Activated CD8-positive, alpha-beta memory T cell treated with anti-CD3 and anti-CD28 coated beads for 1 hour (primary cell): ENCODE data around the gene PRKACA.
"Not testable (repeated sequence)": the region's sequence is repeated elsewhere in the genome, so short reads cannot be mapped to it uniquely, and the experiment has no call there.

ENCODE experiments used
- DNase-seq, 2 donors: peaks; one replicate each; pipeline ENCODE4 v3.0.0-alpha.2; 2020; ENCODE audit warnings: low read depth in 1 of 2; ENCODE audit errors: extremely low read depth in 1 of 2

PRKACA gene

DNA sequence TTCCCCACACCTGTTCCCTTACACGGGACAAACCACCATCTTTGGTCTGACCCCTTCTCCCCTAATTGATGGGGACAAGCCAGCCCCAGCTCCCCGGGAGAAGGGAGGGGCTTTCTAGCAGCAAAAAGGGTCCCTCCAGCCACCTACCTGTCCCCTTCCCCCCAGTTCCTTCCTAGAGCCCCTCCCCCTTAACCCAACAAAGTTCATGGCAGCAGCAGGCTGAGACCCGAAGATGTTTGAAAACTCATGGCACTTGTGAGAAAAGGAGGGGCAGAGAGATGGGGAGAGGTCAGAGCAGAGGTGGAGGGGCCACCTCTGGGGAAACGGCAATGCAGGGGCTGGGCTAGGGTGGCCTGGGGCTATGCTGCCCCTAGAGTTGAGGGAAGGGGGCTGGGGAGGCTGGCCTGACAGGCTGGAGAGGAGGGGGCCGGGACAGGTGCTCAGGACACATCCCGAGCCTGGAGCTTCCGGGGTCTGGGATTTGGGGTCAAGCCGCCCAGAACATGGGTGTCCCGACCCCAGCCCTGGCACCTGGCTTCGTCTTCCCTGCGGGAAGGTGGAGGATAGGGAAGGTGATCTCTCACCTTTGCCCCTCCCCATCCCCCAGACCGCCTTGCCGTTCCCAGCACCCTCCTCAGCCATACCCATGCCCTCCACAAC lies 31.3 kb upstream of the PRKACA start:
- DNase-seq, result no peak

DNA sequence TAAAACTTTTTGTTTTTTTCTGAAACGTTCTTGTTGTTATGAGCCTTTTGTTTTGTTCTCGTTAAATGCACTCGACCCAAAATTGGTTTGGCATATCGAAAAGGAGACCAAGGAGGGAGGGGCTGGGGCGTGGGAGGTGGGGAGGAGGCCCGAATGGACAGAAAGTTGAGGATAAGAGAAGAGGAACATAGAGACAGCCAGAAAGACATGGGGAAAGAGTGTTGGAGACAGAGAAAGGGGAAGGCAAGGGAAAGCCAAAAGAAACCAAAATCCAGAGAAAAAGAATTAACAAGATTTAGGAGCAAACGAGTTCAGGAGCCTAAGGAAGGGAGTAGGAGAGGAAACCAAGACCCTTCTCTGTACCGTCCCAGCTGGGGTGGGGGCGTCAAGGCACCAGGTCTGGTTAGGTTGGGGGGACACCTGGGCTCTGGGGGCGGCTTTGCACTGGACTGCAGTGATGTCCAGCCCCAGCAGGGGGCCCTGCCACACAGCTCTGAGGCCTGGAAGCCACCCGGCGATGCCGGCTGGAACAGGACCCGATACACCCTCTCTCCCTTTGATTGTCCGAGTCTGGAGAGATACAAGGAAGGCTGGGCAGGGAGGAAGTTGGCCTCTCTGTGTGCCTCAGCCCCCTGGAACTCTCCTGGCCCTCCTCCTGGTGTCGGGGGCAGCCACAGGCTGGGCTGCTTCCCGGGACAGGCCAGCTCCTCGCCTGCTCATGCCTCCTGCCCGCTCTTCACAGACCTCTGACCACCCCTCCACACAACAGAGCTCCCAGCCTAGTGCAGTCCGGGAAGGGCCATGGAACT lies 30.4 kb upstream of the PRKACA start:
- peak in 1 of 2 donors; percentile 39 for DNase-seq

DNA sequence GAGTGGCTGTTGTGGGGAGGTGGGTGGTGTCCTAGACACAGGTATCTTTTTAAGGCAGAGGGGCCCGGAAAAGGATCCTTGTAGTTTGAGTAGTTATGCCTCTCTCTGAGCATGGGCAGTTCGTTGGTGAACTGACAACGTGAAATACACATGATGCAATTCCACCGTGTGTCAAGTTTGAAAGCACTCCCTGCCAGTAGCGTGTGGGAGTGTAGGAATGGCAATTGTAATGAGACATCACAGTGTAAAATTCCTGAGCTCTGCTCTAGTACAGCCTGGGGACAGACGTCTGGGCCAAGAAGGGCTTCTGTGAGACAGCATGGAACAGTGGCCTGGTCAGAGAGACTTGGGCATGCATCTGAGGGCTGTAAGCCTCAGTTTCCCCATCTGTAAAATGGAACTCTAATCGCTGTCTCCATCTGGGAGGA lies 29.2 kb upstream of the PRKACA start:
- no peak for DNase-seq

DNA sequence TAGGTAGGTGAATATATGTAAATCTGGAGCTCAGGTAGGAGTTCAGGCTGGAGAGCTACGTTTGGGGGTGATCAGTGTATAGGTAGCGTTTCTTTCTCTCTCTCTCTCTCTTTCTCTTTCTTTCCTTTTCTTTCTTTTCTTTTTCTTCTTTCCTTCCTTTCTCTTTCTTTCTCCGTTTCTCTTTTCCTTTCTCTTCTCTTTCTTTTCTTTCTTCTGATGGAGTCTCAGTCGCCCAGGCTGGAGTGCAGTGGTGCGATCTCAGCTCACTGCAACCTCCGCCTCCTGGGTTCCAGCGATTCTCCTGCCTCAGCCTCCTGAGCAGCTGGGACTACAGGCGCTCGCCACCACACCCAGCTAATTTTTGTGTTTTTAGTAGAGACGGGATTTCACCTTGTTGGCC lies 28.6 kb upstream of the PRKACA start:
- not testable (repeated sequence) for DNase-seq

DNA sequence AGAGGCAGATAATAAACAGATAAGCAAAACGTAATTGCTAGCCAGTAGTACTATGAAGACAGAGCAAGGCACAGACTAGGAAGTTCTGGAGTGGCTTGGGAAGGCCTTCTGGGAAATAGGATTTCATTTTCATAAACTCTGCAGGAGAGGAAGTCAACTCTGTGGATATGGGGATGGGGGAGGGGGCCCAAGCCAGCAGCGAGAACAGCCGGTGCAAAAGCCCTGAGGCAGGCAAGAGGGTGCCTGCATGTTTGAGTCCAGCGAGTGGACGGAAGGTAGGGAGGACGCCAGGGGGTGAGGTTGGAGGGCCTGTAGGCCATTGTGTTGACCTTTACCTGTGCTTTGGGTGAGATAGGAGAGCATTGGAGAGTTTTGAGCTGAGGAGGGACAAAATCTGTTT lies 27.8 kb upstream of the PRKACA start:
- no peak for DNase-seq

DNA sequence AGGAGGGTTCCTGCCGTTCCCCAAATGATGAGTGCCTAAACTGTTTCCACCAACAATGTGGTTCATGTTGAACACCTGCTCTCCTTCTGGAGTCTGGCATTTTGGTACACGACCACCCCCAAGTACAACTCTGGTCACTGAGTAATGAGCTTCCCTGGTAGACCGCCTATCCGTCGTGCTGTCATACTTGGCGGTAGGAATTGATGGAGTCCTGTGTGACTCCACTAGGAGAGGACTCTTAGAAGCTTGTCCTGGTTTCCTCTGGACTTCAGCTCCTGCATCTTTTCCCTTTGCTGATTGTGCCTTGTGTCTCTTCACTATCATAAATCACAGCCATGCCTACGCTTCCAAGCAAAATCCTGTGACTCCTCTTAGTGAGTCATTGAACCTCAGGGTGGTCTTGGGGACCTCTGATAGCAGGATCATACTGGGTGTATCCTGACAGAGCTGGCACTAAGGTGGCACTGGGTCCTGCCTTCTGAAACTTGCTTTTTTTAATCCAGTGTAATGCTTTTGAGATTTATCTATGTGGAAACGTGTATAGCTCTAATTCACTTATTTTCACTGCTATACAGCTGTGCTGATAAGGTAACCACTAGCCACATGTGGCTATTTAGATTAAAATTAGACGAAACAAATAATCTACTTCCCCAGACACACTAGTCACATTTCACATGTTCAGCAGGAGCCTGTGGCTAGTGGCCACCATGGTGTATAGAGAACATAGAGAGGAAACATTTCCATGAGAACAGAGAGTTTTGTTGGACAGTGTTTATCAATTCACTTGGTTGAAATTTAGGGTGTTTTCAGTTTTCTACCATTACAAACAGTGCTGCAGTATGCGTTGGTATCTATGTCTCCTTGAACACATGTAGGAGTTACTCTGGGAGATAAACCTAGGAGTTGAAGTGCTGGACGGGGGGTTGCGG lies 25.0 kb upstream of the PRKACA start:
- DNase-seq, result no peak

DNA sequence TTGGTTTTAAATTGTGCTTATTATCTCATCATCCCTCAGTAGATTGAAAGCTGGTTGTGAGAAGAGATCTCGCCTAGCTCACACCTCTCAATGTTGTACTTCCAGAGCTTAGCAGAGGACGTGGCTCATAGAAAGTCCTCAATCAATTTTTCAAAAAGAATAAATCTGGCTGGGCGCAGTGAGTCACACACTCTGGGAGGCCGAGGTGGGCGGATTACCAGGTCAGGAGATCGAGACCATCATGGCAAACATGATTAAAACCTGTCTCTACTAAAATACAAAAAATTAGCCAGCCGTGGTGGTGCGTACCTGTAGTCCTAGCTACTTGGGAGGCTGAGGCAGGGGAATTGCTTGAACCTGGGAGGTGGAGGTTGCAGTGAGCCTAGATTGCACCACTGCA lies 23.5 kb upstream of the PRKACA start:
- no peak for DNase-seq

DNA sequence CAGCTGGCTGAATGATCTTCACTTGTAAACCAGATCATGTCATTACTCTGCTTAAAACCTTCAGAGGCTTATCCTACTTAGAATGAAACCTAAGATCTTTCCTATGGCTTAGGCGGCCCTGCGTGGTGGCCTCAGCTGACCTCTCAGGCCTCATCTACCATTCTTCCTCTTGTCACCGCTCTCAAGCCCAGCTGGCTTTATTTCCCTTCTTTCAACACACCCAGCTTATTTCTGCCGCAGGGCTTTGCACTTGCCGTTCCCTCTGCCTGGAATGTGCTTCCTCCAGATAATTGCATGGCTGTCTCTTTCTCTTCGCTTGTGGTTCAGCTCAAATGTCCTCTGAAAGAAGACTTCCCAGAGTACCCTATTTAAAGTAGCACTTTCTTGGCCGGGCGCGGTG lies 22.4 kb upstream of the PRKACA start:
- DNase-seq, result no peak

DNA sequence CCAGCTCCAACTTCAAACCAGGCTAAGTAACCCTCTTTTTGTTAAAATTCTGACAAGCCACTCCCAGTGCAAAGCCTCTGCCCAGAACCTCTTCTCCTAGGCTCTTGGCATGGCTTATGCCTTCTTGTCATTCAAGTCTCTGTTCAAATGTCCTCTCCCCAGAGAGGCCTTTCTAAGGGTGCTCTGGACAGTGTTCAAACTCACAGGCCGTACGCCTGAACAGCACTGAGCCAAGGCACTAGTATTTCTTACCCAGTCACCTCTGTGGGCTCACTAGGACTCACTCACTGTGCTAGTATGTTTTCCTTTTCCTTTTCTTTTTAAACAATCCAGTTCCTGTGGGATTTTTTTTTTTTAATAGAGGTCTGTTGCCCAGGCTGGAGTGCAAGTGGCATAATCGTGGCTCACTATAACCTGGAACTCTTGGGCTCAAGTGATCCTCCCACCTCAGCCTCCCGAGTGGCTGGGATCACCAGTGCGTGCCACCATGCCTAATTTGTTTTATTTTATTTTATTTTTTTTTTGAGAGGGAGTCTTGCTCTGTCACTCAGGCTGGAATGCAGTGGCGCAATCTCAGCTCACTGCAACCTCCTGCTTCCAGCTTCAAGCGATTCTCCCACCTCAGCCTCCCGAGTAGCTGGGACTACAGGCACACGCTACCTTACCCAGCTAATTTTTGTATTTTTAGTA lies 21.2 kb upstream of the PRKACA start:
- DNase-seq, result no peak

DNA sequence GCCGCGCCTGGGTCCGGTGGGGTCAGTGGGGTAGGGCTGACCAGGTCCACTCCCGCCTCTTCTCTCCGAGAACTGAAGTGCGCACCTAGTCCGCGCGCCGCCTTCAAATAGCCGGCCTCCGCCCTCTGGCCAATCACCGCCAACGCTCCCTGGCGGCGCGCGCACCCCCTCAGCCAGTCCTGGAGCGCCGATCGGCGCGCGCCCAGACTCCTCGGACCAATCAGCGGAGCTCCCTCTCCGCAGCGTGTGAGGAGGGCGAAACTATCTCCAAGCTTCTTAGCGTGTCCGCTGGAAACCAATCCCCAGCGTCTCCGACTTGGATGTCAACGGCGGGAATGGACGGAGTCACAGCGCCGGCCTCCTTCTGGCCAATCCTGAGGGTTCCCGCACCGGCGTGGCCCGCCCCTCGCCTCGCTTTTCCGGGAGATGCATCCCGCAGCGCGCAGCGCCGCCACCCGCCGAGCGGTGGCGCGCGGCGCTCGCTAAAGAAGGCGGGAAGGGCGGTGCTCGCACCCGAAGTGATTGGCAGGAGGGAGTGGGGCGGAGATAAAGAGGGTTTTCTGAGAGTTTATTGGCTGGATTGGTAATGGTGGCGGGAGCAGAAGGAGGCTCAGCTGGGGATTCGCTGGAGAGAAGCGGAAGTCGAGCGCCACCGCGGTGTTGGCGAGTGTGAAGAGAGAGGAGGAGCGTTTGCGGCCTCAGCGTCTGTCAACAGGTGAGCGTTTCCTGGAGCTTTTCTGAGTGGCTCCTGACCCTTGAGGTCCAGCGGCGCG lies 19.1 kb upstream of the PRKACA start, which contains the start of gene ASF1B:
ASF1B (minus strand) TSS at position 81 of the 773 bp plus-strand sequence. CDS start 133 bp downstream, outside the sequence.
- DNase-seq, result peak; percentile 93 to 94

DNA sequence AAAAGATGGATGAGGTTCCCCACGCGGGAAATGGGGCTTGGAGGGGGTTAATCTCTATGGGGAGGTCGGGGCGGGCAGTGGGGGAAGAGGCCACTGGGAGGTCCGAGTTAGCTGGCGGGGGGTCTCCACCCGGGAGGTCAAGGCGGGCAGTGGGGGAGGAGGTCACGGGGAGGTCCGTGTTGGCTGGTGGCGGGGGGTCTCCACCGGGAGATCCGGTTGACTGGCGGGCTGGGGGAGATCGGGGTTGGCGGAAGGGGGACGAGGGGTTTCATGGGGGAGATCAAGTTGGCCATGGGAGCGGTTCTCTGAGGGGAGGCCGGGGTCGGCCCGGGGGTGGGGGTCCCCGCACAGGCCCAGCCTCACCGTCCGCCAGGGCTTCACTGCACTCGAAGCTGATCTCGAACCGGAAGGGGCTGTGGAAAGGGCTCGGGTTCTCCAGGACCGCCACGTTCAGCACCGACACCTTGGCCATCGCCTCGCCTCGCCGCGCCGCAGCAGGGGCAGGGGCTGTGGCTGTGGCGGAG lies 18.5 kb upstream of the PRKACA start:
- no peak for DNase-seq

DNA sequence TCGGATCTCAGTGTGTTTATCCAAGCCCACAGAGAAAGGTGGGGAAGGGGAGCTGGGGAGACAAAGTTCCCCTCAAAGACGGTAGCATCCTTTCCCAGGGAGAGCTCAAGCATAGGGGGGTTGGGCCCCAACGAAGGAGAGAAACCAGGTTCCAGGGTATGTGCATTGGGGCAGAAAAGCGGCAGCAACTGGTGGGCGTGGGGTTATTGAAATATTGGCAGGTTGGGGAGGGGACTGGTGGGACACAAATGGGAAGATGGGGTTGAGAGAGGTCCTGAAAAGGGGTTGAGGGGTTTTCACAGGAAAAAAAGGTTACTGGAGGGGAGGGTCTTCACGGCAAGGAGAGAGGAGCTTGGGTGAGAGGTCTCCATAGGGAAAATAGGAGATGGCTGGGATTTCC lies 17.8 kb upstream of the PRKACA start:
- no peak for DNase-seq

DNA sequence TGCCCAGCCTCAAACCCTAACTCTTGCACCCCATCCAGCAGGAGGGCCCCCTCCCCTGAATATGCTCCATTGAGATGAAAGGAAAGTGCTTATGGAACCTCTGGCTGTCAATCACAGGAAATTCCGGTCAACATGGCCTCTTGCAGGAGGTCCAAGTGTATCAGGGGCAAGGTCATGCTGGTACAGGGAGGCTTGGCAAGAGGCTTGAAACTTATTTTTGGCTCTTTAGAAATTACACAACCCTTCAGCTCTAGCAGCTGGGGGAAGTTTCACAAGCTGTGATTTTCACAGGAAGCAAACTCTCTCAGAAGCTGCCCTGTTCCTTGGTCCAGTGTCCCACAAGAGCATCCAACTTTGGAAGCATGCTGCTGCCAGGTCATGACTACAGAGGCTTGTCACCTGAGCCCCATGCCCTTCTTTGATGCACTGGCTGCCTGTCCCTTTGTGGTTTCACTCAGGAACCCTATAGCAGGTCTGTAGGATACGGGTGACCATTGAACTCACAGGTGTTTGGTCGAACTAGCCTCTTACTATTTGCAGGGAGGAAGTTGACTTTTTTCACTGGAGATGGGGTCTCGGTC lies 10.5 kb upstream of the PRKACA start:
- no peak for DNase-seq

DNA sequence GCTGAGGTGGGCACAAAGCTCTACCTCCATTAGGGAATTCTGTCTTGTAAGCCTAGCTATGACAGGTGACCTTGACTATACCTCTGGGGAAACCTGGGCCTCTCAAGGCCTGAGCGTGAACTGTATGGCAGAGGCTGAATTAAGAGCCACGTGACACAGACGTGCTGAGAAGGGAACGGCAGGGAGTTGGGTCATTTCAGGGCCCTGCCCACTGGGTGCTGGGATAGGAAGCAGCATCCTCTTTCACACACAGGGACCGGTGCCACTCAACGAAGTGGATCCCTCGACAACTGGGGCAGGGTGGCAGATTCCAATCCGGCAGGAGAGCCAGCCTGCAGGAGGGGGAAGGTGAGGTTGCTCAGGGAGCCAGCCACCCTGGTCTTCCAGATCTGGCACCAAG lies 9.6 kb upstream of the PRKACA start:
- DNase-seq, result no peak

DNA sequence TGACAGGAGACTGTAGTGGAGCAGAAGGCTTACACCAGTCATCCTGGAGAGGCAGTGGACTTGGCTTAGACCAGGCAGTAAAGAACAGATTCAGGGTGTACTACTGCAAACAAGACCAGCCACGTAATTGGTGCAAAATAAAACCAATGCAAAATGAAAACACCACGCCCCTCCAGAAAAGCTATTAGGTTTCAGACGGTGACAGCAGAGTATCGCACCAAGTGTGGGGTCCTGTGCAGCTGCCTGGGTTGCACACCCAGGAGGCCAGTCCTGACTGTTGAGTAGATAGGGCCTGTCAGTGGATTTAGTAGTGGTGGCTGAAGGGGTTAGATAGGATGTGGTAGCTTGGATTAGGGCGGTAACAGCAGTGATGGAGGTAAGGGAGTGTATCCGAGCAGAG lies 5.4 kb upstream of the PRKACA start:
- no peak for DNase-seq

DNA sequence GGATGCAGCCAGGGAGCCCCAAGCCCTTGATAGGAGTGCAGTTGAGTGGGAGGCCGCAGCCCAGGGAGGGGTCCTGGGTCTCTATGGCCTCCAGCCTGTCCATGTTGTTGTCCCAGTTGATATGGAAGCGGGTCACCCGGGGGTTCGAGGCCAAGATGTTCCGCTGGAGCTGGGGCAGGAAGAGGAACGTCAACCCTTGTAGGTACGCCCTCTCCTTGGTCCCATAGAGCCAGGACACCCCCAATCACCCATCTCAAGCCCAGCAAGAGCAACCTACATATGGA lies 2.9 kb upstream of the PRKACA start:
- DNase-seq, result no peak

DNA sequence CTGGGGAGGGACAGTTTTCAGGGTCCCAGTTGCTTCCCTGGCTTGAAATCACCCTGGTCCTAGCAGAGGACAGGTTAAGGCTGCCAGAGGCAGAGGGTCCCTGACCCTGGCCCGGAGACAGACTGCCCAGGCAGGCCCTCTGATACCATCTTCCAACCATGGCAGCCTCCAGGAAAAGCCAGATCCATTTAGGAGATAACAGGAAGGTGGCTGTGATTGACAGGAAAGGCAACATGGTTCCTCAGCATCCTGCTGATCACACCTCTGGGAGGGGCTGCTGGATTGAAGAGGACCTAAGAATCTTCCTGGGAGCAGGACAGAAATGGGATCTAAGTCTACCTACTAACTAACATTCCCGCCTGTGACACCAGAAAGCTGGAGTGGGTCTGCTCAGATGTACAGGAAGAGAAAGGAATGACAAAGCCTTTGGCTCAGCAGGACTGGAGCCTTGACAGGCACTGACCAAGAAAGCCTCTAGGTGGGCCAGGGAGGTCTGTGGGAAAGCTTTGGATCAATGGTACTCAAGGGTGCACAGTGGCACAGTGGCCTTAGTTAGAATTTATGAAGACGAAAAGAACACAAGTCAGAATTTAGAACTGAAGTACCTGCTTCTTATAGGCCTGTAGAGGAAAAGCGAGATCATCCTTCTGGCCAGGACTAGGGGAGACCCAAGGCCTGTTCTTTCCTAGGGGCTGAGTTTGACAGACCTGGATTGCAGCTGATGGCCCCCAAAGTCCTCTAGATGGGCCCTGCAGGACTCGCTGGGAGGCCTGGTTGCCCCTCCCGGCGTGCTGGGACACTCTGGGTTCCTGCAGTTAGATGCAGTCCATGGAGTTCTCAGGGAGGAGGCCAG lies 2.3 kb upstream of the PRKACA start:
- DNase-seq, result no peak

DNA sequence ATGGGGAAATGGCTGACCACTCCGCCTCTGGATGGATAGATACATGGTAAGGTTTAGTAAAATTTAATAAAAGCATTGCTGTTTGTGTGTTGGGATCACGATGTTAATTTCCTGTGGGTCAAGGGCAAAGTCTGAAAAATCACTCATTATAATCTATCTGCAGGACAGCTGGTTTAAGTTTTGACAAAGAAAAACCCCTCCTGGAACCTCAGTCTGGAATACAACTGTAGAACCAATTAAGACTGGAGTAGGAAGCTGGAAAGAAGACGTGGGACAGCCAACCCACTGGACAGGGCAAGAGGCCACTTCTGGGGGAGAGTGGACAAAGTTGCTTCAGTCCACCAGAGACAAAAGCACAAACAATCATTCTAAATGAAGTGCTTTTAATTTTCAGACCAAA lies 1.6 kb upstream of the PRKACA start:
- no peak for DNase-seq
